CD4-positive, alpha-beta memory T cell (primary cell): ENCODE data around the gene OCEL1. TPM values are rescaled to one million over a fixed set of nuclear protein-coding genes. Genes with fewer than 3 reads are reported as not detected.

Experiments used
- CTCF ChIA-PET: fragments of 350-600 bp; sonication (Branson Sonifier 250); formaldehyde crosslinking; loops from one replicate; lab custom pipeline; 2021; ENCODE audit warnings: inconsistent platforms; ENCODE audit not compliant: partially characterized antibody; lab: Charles Lee
- POLR2A ChIA-PET: fragments of 350-600 bp; sonication (Branson Sonifier 250); formaldehyde crosslinking; loops from one replicate; lab custom pipeline; 2021; ENCODE audit not compliant: partially characterized antibody; lab: Charles Lee
- DNase-seq, 5 donors: peaks; one replicate each; pipeline versions ENCODE4 v3.0.0 to v3.0.0-alpha.2; 2020 to 2022; ENCODE audit warnings: mixed read lengths in 1 of 5
- H3K27ac ChIP-seq: one replicate; pipeline ENCODE4 v1.7.0; 2013; ENCODE audit warnings: low read depth, low read length
- H3K27me3 ChIP-seq: 2 replicates; pipeline ENCODE4 v1.7.0; 2013; ENCODE audit warnings: mild to moderate bottlenecking, low read length, moderate library complexity; ENCODE audit not compliant: insufficient read depth
- H3K36me3 ChIP-seq: 2 replicates; pipeline ENCODE4 v1.7.0; 2013; ENCODE audit warnings: mild to moderate bottlenecking, low read length, moderate library complexity; ENCODE audit not compliant: insufficient read depth
- H3K4me1 ChIP-seq: 2 replicates; pipeline ENCODE4 v1.7.0; 2013; ENCODE audit warnings: mild to moderate bottlenecking, low read length, moderate library complexity; ENCODE audit not compliant: insufficient read depth
- H3K4me3 ChIP-seq, 2 donors: one replicate each; pipeline ENCODE4 v1.7.0; 2013; ENCODE audit warnings: low read length in 2 of 2, mild to moderate bottlenecking in 1 of 2
- H3K9me3 ChIP-seq, 2 donors: one replicate each; pipeline ENCODE4 v1.7.0; 2013; ENCODE audit warnings: low read length in 2 of 2, control low read depth in 1 of 2; ENCODE audit not compliant: control insufficient read depth in 1 of 2
- H3K27ac Mint-ChIP-seq, 7 donors: one replicate each; pipeline ENCODE4 v1.8.0; 2020 to 2021; ENCODE audit warnings: mixed read lengths in 7 of 7, mild to moderate bottlenecking in 6 of 7, inconsistent platforms in 3 of 7, moderate library complexity in 3 of 7
- H3K27me3 Mint-ChIP-seq, 2 donors: one replicate each; pipeline ENCODE4 v1.8.0; 2020 to 2021; ENCODE audit warnings: mixed read lengths in 2 of 2
- H3K36me3 Mint-ChIP-seq, 2 donors: one replicate each; pipeline ENCODE4 v1.8.0; 2020 to 2021; ENCODE audit warnings: mixed read lengths in 2 of 2, inconsistent platforms in 1 of 2, mild to moderate bottlenecking in 1 of 2
- H3K4me1 Mint-ChIP-seq, 4 donors: one replicate each; pipeline ENCODE4 v1.8.0; 2020 to 2021; ENCODE audit warnings: mixed read lengths in 4 of 4, mild to moderate bottlenecking in 1 of 4
- H3K4me3 Mint-ChIP-seq, 8 donors: one replicate each; pipeline ENCODE4 v1.8.0; 2020 to 2021; ENCODE audit warnings: mixed read lengths in 8 of 8, mild to moderate bottlenecking in 7 of 8, moderate library complexity in 6 of 8, inconsistent platforms in 3 of 8
- H3K9me3 Mint-ChIP-seq, 8 donors: one replicate each; pipeline ENCODE4 v1.8.0; 2020 to 2021; ENCODE audit warnings: mixed read lengths in 8 of 8, mild to moderate bottlenecking in 5 of 8, inconsistent platforms in 3 of 8, moderate library complexity in 1 of 8
- intact Hi-C: fragments of 100-400 bp; cut with micrococcal nuclease; formaldehyde crosslinking; loops from one replicate; pipeline ENCODE4 v1.15.1; 2023
- polyA plus RNA-seq, 2 donors: library from polyadenylated mRNA; unstranded; fragments of 300-500 nt; fragmentation: Illumina TruSeq; gene quantifications; one replicate each; pipeline ENCODE4 v1.2.3, GENCODE V29; 2021
- total RNA-seq, 2 experiments: library from RNA; stranded (reverse); gene quantifications; one replicate each; pipeline ENCODE4 v1.2.3, GENCODE V29; 2021

The OCEL1 gene
- total and polyA plus RNA-seq, 4 experiments from 2014 or later = 23.9 to 38.0 (median 33.5) TPM

- no peaks in the 10 kb centered on the region for H3K27me3 ChIP-seq
- CTCF ChIA-PET = interaction anchor here (0.9 to 1.6 kb wide), 3 partner anchors 25 to 141 kb away, joined by 3 to 4 read pairs (median 3); no protein-coding TSS in a partner anchor
- Mint-ChIP-seq H3K9me3 (no peaks in the 10 kb centered on the region), H3K36me3 (peaks cover 20 to 39% of the 10 kb centered on the region in 2 donors), H3K4me1 (peaks cover 1 to 4% (median 3%) of the 10 kb centered on the region in 4 donors), H3K4me3 (no peak overlapping the region), H3K27ac (peak overlapping the region in 5 of 7 donors; percentile 9 to 73 (median 25)), H3K27me3 (no peaks in the 10 kb centered on the region)
- no peak overlapping the region for H3K27ac ChIP-seq
- no peak for DNase-seq
- POLR2A ChIA-PET = interaction anchor here (0.9 to 1.8 kb wide), 2 partner anchors 17 to 62 kb away, joined by 5 read pairs; partner anchors contain the start of gene OCEL1
- H3K9me3 ChIP-seq = no peaks in the 10 kb centered on the region
- H3K4me3 ChIP-seq = no peak overlapping the region
- H3K36me3 ChIP-seq = peaks cover 10% of the 10 kb centered on the region
- intact Hi-C loops = no loop called here
- H3K4me1 ChIP-seq = peaks cover under 1% of the 10 kb centered on the region
These were observed 16.6 kb upstream of the OCEL1 start for GRCh38 chr19:17209126-17210036.

DNA sequence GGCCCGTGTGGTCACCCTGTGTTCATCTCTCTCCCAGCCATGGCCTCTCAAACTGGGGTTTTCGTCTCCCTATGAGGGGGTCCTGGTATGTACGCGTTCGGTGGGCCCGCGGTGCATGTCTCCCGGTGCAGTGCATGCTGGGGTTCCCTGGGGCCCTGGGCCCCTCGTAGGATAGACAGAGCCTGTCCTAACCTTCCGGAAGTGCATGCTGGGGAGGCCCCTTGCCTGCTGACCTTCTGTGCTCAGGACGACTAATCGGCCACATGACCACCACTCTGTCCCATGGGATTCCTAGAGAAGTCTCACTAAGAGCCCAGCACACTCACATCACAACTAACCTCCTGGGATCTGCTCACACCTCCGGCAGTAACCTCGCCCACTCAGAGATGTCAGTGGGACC, 15.7 kb upstream of the OCEL1 start:
- H3K27ac Mint-ChIP-seq = no peak overlapping the region
- H3K9me3 Mint-ChIP-seq = no peaks in the 10 kb centered on the region
- Histone ChIP-seq H3K9me3 (no peaks in the 10 kb centered on the region), H3K4me1 (peaks cover 8% of the 10 kb centered on the region), H3K27me3 (no peaks in the 10 kb centered on the region), H3K4me3 (no peak overlapping the region), H3K27ac (no peak overlapping the region), H3K36me3 (peaks cover 10% of the 10 kb centered on the region)
- H3K4me1 Mint-ChIP-seq = peaks cover 5 to 11% (median 10%) of the 10 kb centered on the region in 4 donors
- ChIA-PET CTCF (no interaction called here), POLR2A (no interaction called here)
- no peak overlapping the region for H3K4me3 Mint-ChIP-seq
- no peak for DNase-seq
- no peaks in the 10 kb centered on the region for H3K27me3 Mint-ChIP-seq
- intact Hi-C loops = no loop called here
- peaks cover 24 to 40% of the 10 kb centered on the region in 2 donors for H3K36me3 Mint-ChIP-seq

DNA sequence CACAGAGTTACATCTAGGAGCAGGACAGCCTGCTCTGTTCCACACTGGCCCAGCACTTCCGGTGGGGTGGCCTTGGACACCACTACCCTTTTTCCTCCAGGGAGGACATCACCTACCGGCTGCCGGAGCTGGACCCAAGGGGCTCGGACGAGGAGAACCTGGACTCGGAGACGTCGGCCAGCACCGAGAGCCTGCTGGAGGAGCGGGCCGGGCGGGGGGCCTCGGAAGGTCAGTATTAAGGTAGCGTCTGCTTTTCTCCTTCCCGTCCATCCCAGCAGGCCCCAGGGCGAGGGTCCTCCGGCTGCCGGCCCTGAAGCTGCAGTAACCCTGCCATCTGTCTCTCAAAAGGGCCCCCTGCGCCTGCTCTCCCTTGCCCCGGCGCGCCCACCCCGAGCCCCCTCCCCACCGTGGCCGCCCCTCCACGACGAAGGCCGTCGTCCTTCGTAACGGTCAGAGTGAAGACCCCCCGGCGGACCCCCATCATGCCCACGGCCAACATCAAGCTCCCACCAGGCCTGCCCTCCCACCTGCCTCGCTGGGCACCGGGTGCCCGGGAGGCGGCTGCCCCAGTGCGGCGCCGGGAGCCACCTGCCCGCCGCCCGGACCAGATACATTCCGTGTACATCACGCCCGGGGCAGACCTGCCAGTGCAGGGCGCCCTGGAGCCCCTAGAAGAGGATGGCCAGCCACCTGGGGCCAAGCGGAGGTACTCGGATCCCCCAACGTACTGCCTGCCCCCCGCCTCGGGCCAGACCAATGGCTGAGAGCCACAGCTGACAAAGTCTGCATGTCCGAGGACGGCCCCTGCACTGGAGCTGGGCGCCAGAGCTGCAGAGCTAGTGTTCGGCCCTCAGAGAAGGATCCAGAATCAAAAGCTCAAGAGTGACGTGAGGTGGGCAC, 14.2 kb upstream of the OCEL1 start:
- H3K27ac Mint-ChIP-seq = no peak overlapping the region
- H3K36me3 Mint-ChIP-seq = peaks cover 26 to 44% of the 10 kb centered on the region in 2 donors
- POLR2A ChIA-PET = no interaction called here
- H3K4me3 ChIP-seq = no peak overlapping the region
- peaks cover 16% of the 10 kb centered on the region for H3K4me1 ChIP-seq
- peaks cover 5 to 21% (median 14%) of the 10 kb centered on the region in 4 donors for H3K4me1 Mint-ChIP-seq
- intact Hi-C loops = no loop called here
- H3K27ac ChIP-seq = no peak overlapping the region
- H3K9me3 Mint-ChIP-seq = no peaks in the 10 kb centered on the region
- no peak for DNase-seq
- H3K9me3 ChIP-seq = no peaks in the 10 kb centered on the region
- H3K36me3 ChIP-seq = peaks cover 10% of the 10 kb centered on the region
- no peaks in the 10 kb centered on the region for H3K27me3 Mint-ChIP-seq
- H3K27me3 ChIP-seq = no peaks in the 10 kb centered on the region
- CTCF ChIA-PET = no interaction called here
- H3K4me3 Mint-ChIP-seq = no peak overlapping the region

DNA sequence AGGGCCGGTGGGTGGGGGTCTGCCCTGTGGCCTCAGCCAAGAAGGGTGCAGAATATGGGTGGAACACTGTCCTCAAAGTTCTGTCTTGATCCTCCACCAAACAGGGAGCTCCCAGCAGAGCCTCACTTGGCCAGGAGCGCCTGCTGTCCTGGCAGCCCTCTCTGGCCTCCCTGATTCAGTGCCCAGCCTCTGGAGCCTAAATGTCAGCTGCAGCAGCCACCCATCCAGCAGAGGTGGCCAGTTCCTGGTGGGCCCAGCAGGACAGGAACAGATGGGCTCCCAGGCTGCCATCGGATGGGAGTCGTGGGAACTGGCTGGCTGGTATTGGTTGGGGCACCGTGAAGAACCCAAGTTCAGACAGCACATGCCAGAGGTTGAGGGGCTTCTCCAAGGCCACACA, 12.7 kb upstream of the OCEL1 start:
- ChIA-PET POLR2A (interaction anchor here (3.2 to 5.4 kb wide), 2 partner anchors 14 to 53 kb away, joined by 39 to 134 read pairs; partner anchors contain the start of genes BABAM1 and OCEL1), CTCF (no interaction called here)
- no peaks in the 10 kb centered on the region for H3K27me3 Mint-ChIP-seq
- Histone ChIP-seq H3K27ac (no peak overlapping the region), H3K4me1 (peaks cover 16% of the 10 kb centered on the region), H3K27me3 (no peaks in the 10 kb centered on the region), H3K4me3 (no peak overlapping the region), H3K36me3 (peaks cover 17% of the 10 kb centered on the region), H3K9me3 (no peaks in the 10 kb centered on the region)
- H3K36me3 Mint-ChIP-seq = peaks cover 33 to 51% of the 10 kb centered on the region in 2 donors
- H3K4me3 Mint-ChIP-seq = no peak overlapping the region
- no peak for DNase-seq
- H3K27ac Mint-ChIP-seq = no peak overlapping the region
- intact Hi-C loops = no loop called here
- H3K4me1 Mint-ChIP-seq = peaks cover 5 to 21% (median 14%) of the 10 kb centered on the region in 4 donors
- H3K9me3 Mint-ChIP-seq = no peaks in the 10 kb centered on the region

GRCh38 chr19:17214508-17215126, 11.4 kb upstream of the OCEL1 start:
- H3K4me3 ChIP-seq = peak overlapping the region; percentile 37 to 95
- CTCF ChIA-PET = interaction anchor here (0.6 to 2.1 kb wide), 10 partner anchors 9 to 147 kb away, joined by 3 to 10 read pairs (median 4); partner anchors contain the start of genes BABAM1, MRPL34 and OCEL1
- no peak for DNase-seq
- peak overlapping the region; percentile 79 for H3K27ac ChIP-seq
- Mint-ChIP-seq H3K4me3 (peak overlapping the region; percentile 86 to 95 (median 91)), H3K27ac (peak overlapping the region; percentile 87 to 99 (median 99)), H3K36me3 (peaks cover 34 to 45% of the 10 kb centered on the region in 2 donors), H3K27me3 (no peaks in the 10 kb centered on the region), H3K9me3 (no peaks in the 10 kb centered on the region), H3K4me1 (peaks cover 2 to 21% (median 13%) of the 10 kb centered on the region in 4 donors)
- POLR2A ChIA-PET = interaction anchor here (1.0 to 5.4 kb wide), 14 partner anchors 9 to 1704 kb away, joined by 3 to 134 read pairs (median 10); partner anchors contain the start of genes BABAM1, COPE, DDA1 and HAUS8
- peaks cover 17% of the 10 kb centered on the region for H3K36me3 ChIP-seq
- peaks cover 16% of the 10 kb centered on the region for H3K4me1 ChIP-seq
- no peaks in the 10 kb centered on the region for H3K27me3 ChIP-seq
- intact Hi-C loops = loop anchor here (1.0 to 2.0 kb wide), 5 partner anchors 12 to 139 kb away; partner anchors contain the start of genes BABAM1, GTPBP3, HAUS8 and MYO9B
- no peaks in the 10 kb centered on the region for H3K9me3 ChIP-seq
